ENCODE data around the gene RIOK2. TPM values are rescaled to one million over a fixed set of nuclear protein-coding genes. Genes with fewer than 3 reads are reported as not detected.

RIOK2 gene
- total and polyA plus RNA-seq, 2 of the 8 experiments (the other 6 are each of a cell fraction or from before 2014, with no cell fraction given), result 5.4 to 35.0 TPM

DNA sequence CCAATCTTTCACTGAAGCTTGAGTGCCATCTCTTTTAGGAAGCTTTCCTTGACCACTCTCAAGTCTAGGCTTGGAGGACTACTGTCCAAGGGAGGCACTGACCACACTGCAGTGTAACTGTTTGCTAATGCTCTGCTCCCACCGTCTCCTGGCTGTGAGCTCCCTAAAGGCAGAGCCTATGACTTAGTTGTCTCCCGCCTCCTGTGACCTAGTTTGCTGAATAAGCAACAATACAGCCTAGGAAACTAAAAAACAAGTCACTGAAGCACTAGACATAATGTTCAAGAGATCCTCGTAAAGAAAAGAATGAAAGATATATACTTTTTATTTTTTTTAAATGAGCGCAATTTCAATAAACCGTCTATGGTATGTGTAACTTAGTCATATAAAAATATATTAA lies 72.0 kb downstream of the RIOK2 start:
- Histone ChIP-seq H3K4me2 (ENCODE audit: insufficient read depth in 1 of 2, low read depth in 2 of 2, low read length in 2 of 2) (no peak overlapping the region), H3K4me1 (replicated peaks in 1 of 4; ENCODE audit: control insufficient read depth in 3 of 4, insufficient read depth in 4 of 4, low read length in 3 of 4) (peaks cover 0 to 2% (median 0%) of the 10 kb centered on the region in 4 experiments; a peak in 1 of 7 replicates), H4K91ac (replicated peaks; ENCODE audit: insufficient read length, low read length) (no peak overlapping the region), H3K36me3 (ENCODE audit: control insufficient read depth in 2 of 4, insufficient read depth in 4 of 4, low read length in 3 of 4) (no peaks in the 10 kb centered on the region), H3K18ac (ENCODE audit: extremely low read depth, low read length) (no peak overlapping the region), H2BK15ac (ENCODE audit: low read length) (no peak overlapping the region), H3K79me2 (ENCODE audit: control insufficient read depth in 1 of 2, insufficient read depth in 2 of 2, low read length in 2 of 2) (no peaks in the 10 kb centered on the region), H2BK12ac (ENCODE audit: low read depth, low read length) (no peak overlapping the region), H2AK5ac (ENCODE audit: low read depth, low read length) (no peak overlapping the region), H2AFZ (ENCODE audit: low read length) (no peak overlapping the region), H2BK20ac (ENCODE audit: low read length) (no peak overlapping the region), H4K20me1 (replicated peaks in 1 of 2; ENCODE audit: control insufficient read depth in 1 of 2, insufficient read depth in 2 of 2, low read length in 2 of 2) (no peaks in the 10 kb centered on the region), H3K27ac (ENCODE audit: low read depth, low read length) (no peak overlapping the region), H2BK120ac (replicated peaks; ENCODE audit: low read depth, low read length) (no peak overlapping the region), H3K4ac (replicated peaks; ENCODE audit: insufficient read length, low read depth, low read length) (no peak overlapping the region), H3K14ac (ENCODE audit: insufficient read length) (no peak overlapping the region), H3K79me1 (ENCODE audit: low read depth, low read length) (no peaks in the 10 kb centered on the region), H4K8ac (ENCODE audit: extremely low read depth, insufficient read depth, low read length) (no peak overlapping the region), H3K23me2 (ENCODE audit: low read depth, low read length) (no peaks in the 10 kb centered on the region), H3K4me3 (ENCODE audit: extremely low read depth in 1 of 4, insufficient read depth in 2 of 4, low read depth in 3 of 4, low read length in 4 of 4) (no peak overlapping the region), H3K9me3 (ENCODE audit: insufficient read depth in 2 of 2, low read depth in 1 of 2, low read length in 1 of 2) (no peaks in the 10 kb centered on the region), H4K5ac (ENCODE audit: insufficient read length, low read depth, low read length) (no peak overlapping the region), H3K9ac (replicated peaks in 1 of 4; ENCODE audit: extremely low read depth in 1 of 4, low read depth in 3 of 4, low read length in 3 of 4) (no peak overlapping the region), H2BK5ac (ENCODE audit: low read depth, low read length) (no peak overlapping the region), H3K27me3 (replicated peaks in 1 of 4; ENCODE audit: control insufficient read depth in 3 of 4, extremely low read depth in 1 of 4, insufficient read depth in 3 of 4, low read length in 3 of 4) (no peaks in the 10 kb centered on the region), H3K23ac (ENCODE audit: insufficient read length) (no peak overlapping the region), H3K56ac (replicated peaks; ENCODE audit: insufficient read length, low read depth, low read length) (no peak overlapping the region)
- DNase-seq (ENCODE audit: low read depth in 1 of 2, low spot score in 2 of 2), result no peak
- TF ChIP-seq BRCA1 (IDR thresholded peaks at IDR 0.05; ENCODE audit: low read depth, low read length) (no peak), MAFK (IDR thresholded peaks at IDR 0.05; ENCODE audit: low read depth, low read length) (peak; percentile 24; the same call in 1 of the 2 replicates)
- ChIA-PET POLR2A (ENCODE audit: partially characterized antibody) (no interaction called here), CTCF (ENCODE audit: partially characterized antibody) (interaction anchor here (1.0 to 1.1 kb wide), 2 partner anchors 20 to 31 kb away, joined by 3 to 4 read pairs; partner anchors contain the start of gene LIX1)
- no peak for FAIRE-seq
- 86% methylated on average over 5 of the region's 5 CpGs; no CpG with 5 or more reads in 1 of the 2 experiments for WGBS, 2 experiments (ENCODE audit: extremely low coverage in 1 of 2, insufficient coverage in 1 of 2, insufficient read length in 1 of 2, insufficient replicate concordance in 2 of 2, low coverage in 1 of 2, low lambda C conversion rate in 2 of 2, missing lambda C conversion rate in 1 of 2)

Small RNA genes lying within 50 kb of the gene (small RNA-seq; reads per million reads assigned to genes)
- gene RNU1-73P (ENCODE audit: insufficient read depth), result not detected

Other genes with a start within 250 kb of the RIOK2 start
- gene LNPEP, start 247.2 kb downstream of the RIOK2 start, total RNA-seq (2021; fragmentation: NEBNext Ultra II Directional; extraction: Animal tissue kit (Norgen Biotek cat#: 25700)), result 4.3 and 4.5 TPM in 2 replicates
- gene LNPEP, start 247.2 kb downstream of the RIOK2 start, polyA plus RNA-seq (2011; rRNA removed), result 0.96 and 1.8 TPM in 2 replicates
- gene LIX1, start 40.6 kb downstream of the RIOK2 start, total RNA-seq (2021; fragmentation: NEBNext Ultra II Directional; extraction: Animal tissue kit (Norgen Biotek cat#: 25700)), result 0.26 and 0.33 TPM in 2 replicates
- gene LIX1, start 40.6 kb downstream of the RIOK2 start, polyA plus RNA-seq (2011; rRNA removed), result 0.39 and 0.45 TPM in 2 replicates